ENCODE measurements around the gene ERMARD.
A peak's percentile ranks its signal among the peaks of the same experiment; 100 is the strongest.
"Not testable (repeated sequence)": the region's sequence is repeated elsewhere in the genome, so short reads cannot be mapped to it uniquely, and the experiment has no call there.

Gene ERMARD

GRCh38 chr6:169763881-169764280 lies 12.5 kb downstream of the ERMARD start:
- Histone ChIP-seq H2AK5ac (ENCODE audit: low read depth, low read length) (no peak overlapping the region), H3K9me3 (replicated peaks in 1 of 2; ENCODE audit: control insufficient read depth in 2 of 2, insufficient read depth in 1 of 2, low read depth in 1 of 2, low read length in 2 of 2) (no peaks in the 10 kb centered on the region), H2AFZ (ENCODE audit: low read length) (no peak overlapping the region), H2BK15ac (ENCODE audit: low read length) (no peak overlapping the region), H3K18ac (ENCODE audit: low read length) (no peak overlapping the region), H3K4me1 (ENCODE audit: control insufficient read depth in 2 of 2, insufficient read depth in 1 of 2, low read depth in 1 of 2, low read length in 2 of 2) (no peaks in the 10 kb centered on the region), H3K79me1 (ENCODE audit: low read depth, low read length) (no peaks in the 10 kb centered on the region), H3K4ac (ENCODE audit: low read length) (no peak overlapping the region), H4K8ac (ENCODE audit: low read depth, low read length) (no peak overlapping the region), H3K27me3 (ENCODE audit: control insufficient read depth in 3 of 3, insufficient read depth in 3 of 3, low read depth in 1 of 3, low read length in 3 of 3) (no peaks in the 10 kb centered on the region), H2BK5ac (ENCODE audit: low read length) (no peak overlapping the region), H2BK120ac (ENCODE audit: low read depth, low read length) (no peak overlapping the region), H3K4me3 (ENCODE audit: low read length in 2 of 2) (no peak overlapping the region), H3K27ac (replicated peaks; ENCODE audit: low read length) (no peak overlapping the region), H3K36me3 (replicated peaks in 1 of 2; ENCODE audit: control insufficient read depth in 2 of 2, insufficient read depth in 2 of 2, low read length in 2 of 2) (peaks cover 14 to 92% of the 10 kb centered on the region in 2 donors), H3K4me2 (ENCODE audit: insufficient read depth, low read length, poor library complexity, severe bottlenecking) (no peak overlapping the region), H4K91ac (ENCODE audit: low read depth, low read length, poor library complexity) (no peak overlapping the region), H3K23ac (ENCODE audit: low read depth, low read length, poor library complexity) (no peak overlapping the region), H3K14ac (ENCODE audit: low read length) (no peak overlapping the region), H3K9ac (ENCODE audit: low read depth, low read length, poor library complexity) (no peak overlapping the region), H2BK12ac (ENCODE audit: low read length) (no peak overlapping the region)
- DNase-seq (ENCODE audit: low spot score) = no peak
- WGBS, 2 donors (ENCODE audit: extremely low coverage in 2 of 2, insufficient read length in 2 of 2, insufficient replicate concordance in 1 of 2) = no CpG with 5 or more reads among the region's 10 CpGs

DNA sequence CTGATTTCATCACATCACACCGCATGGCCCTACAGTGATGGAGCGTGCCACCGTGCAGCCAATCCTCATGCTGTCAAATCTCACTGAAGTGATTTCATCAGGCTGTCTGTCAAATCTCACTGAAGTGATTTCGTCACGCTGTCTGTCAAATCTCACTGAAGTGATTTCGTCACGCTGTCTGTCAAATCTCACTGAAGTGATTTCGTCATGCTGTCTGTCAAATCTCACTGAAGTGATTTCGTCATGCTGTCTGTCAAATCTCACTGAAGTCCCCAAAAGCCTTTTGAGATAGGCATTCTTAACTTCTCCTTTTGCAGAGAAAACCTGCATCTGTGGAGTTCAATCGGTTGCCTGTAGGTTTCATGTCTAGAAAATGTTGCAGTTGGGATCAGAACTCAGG lies 14.4 kb downstream of the ERMARD start:
- H3K23ac ChIP-seq (ENCODE audit: low read depth, low read length, poor library complexity); H2BK15ac ChIP-seq (ENCODE audit: low read length); H3K27ac ChIP-seq (replicated peaks; ENCODE audit: low read length); H3K9ac ChIP-seq (ENCODE audit: low read depth, low read length, poor library complexity); H3K79me1 ChIP-seq (ENCODE audit: low read depth, low read length); H4K8ac ChIP-seq (ENCODE audit: low read depth, low read length); H3K18ac ChIP-seq (ENCODE audit: low read length); H3K4me2 ChIP-seq (ENCODE audit: insufficient read depth, low read length, poor library complexity, severe bottlenecking); H3K4ac ChIP-seq (ENCODE audit: low read length); H2AFZ ChIP-seq (ENCODE audit: low read length); H3K14ac ChIP-seq (ENCODE audit: low read length); H2BK5ac ChIP-seq (ENCODE audit: low read length); H3K9me3 ChIP-seq (replicated peaks in 1 of 2; ENCODE audit: control insufficient read depth in 2 of 2, insufficient read depth in 1 of 2, low read depth in 1 of 2, low read length in 2 of 2); H3K4me3 ChIP-seq (ENCODE audit: low read length in 2 of 2); H2AK5ac ChIP-seq (ENCODE audit: low read depth, low read length); H3K4me1 ChIP-seq (ENCODE audit: control insufficient read depth in 2 of 2, insufficient read depth in 1 of 2, low read depth in 1 of 2, low read length in 2 of 2); H2BK12ac ChIP-seq (ENCODE audit: low read length); H3K27me3 ChIP-seq (ENCODE audit: control insufficient read depth in 3 of 3, insufficient read depth in 3 of 3, low read depth in 1 of 3, low read length in 3 of 3); H2BK120ac ChIP-seq (ENCODE audit: low read depth, low read length); DNase-seq (ENCODE audit: low spot score); H4K91ac ChIP-seq (ENCODE audit: low read depth, low read length, poor library complexity): not testable (repeated sequence)
- no CpG with 5 or more reads among the region's 10 CpGs for WGBS, 2 donors (ENCODE audit: extremely low coverage in 2 of 2, insufficient read length in 2 of 2, insufficient replicate concordance in 1 of 2)
- H3K36me3 ChIP-seq (replicated peaks in 1 of 2; ENCODE audit: control insufficient read depth in 2 of 2, insufficient read depth in 2 of 2, low read length in 2 of 2) = peaks cover 11 to 88% of the 10 kb centered on the region in 2 donors

GRCh38 chr6:169766232-169766631 lies 14.8 kb downstream of the ERMARD start:
- Histone ChIP-seq H3K9me3 (replicated peaks in 1 of 2; ENCODE audit: control insufficient read depth in 2 of 2, insufficient read depth in 1 of 2, low read depth in 1 of 2, low read length in 2 of 2) (no peaks in the 10 kb centered on the region), H3K18ac (ENCODE audit: low read length) (no peak overlapping the region), H3K9ac (ENCODE audit: low read depth, low read length, poor library complexity) (no peak overlapping the region), H3K4me2 (ENCODE audit: insufficient read depth, low read length, poor library complexity, severe bottlenecking) (no peak overlapping the region), H2AK5ac (ENCODE audit: low read depth, low read length) (no peak overlapping the region), H3K23ac (ENCODE audit: low read depth, low read length, poor library complexity) (no peak overlapping the region), H3K36me3 (replicated peaks in 1 of 2; ENCODE audit: control insufficient read depth in 2 of 2, insufficient read depth in 2 of 2, low read length in 2 of 2) (peaks cover 11 to 84% of the 10 kb centered on the region in 2 donors), H4K91ac (ENCODE audit: low read depth, low read length, poor library complexity) (no peak overlapping the region), H2BK120ac (ENCODE audit: low read depth, low read length) (no peak overlapping the region), H2BK5ac (ENCODE audit: low read length) (no peak overlapping the region), H3K27me3 (ENCODE audit: control insufficient read depth in 3 of 3, insufficient read depth in 3 of 3, low read depth in 1 of 3, low read length in 3 of 3) (no peaks in the 10 kb centered on the region), H2AFZ (ENCODE audit: low read length) (no peak overlapping the region), H3K27ac (replicated peaks; ENCODE audit: low read length) (no peak overlapping the region), H3K79me1 (ENCODE audit: low read depth, low read length) (no peaks in the 10 kb centered on the region), H2BK12ac (ENCODE audit: low read length) (no peak overlapping the region), H3K4me1 (ENCODE audit: control insufficient read depth in 2 of 2, insufficient read depth in 1 of 2, low read depth in 1 of 2, low read length in 2 of 2) (no peaks in the 10 kb centered on the region), H2BK15ac (ENCODE audit: low read length) (no peak overlapping the region), H3K14ac (ENCODE audit: low read length) (no peak overlapping the region), H3K4me3 (ENCODE audit: low read length in 2 of 2) (no peak overlapping the region), H3K4ac (ENCODE audit: low read length) (no peak overlapping the region), H4K8ac (ENCODE audit: low read depth, low read length) (no peak overlapping the region)
- DNase-seq (ENCODE audit: low spot score) = no peak
- WGBS, 2 donors (ENCODE audit: extremely low coverage in 2 of 2, insufficient read length in 2 of 2, insufficient replicate concordance in 1 of 2) = no CpG with 5 or more reads among the region's 5 CpGs

DNA sequence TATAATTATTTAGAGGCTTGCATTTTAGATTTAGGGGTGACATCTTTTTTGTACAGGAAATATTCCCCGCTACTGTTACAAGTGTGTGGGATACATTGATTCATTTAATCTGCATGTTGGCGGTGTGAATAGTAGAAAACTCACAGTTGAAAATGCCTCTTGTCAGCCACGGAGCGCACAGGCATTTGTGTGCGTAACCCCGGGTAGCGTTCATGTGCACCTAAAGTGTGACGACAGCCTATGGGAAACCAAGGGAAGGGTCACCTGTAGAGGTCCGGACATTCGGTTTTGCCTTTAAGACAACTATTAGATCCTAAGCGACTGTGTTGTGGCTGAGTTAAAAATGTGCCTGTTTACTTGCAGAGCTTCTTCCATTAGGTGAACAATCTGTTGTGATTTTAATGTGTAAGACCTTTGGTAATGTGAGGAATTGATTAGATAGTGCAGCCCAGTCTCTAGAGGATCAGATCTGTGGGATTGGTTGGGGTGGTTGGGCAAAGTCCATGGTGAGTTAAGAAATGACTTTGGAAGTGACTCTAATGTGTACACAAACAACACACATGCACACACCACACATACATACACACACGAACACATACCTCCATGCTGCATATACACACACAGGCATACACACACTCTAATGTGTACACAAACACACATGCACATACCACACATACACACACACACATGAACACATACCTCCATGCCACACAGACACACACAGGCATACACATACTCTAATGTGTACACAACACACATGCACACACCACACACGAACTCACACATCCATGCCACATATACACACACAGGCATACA lies 15.7 kb downstream of the ERMARD start:
- no peak overlapping the region for H3K4ac ChIP-seq (ENCODE audit: low read length)
- no peak overlapping the region for H2BK120ac ChIP-seq (ENCODE audit: low read depth, low read length)
- no peak overlapping the region for H2BK15ac ChIP-seq (ENCODE audit: low read length)
- no peaks in the 10 kb centered on the region for H3K4me1 ChIP-seq (ENCODE audit: control insufficient read depth in 2 of 2, insufficient read depth in 1 of 2, low read depth in 1 of 2, low read length in 2 of 2)
- H2AK5ac ChIP-seq (ENCODE audit: low read depth, low read length) = no peak overlapping the region
- H3K23ac ChIP-seq (ENCODE audit: low read depth, low read length, poor library complexity) = no peak overlapping the region
- H3K4me3 ChIP-seq (ENCODE audit: low read length in 2 of 2) = peak overlapping the region in 1 of 2 donors; percentile 64
- H2BK12ac ChIP-seq (ENCODE audit: low read length) = no peak overlapping the region
- H3K27ac ChIP-seq (replicated peaks; ENCODE audit: low read length) = no peak overlapping the region
- no peak overlapping the region for H4K91ac ChIP-seq (ENCODE audit: low read depth, low read length, poor library complexity)
- no peaks in the 10 kb centered on the region for H3K79me1 ChIP-seq (ENCODE audit: low read depth, low read length)
- no peaks in the 10 kb centered on the region for H3K9me3 ChIP-seq (replicated peaks in 1 of 2; ENCODE audit: control insufficient read depth in 2 of 2, insufficient read depth in 1 of 2, low read depth in 1 of 2, low read length in 2 of 2)
- H3K4me2 ChIP-seq (ENCODE audit: insufficient read depth, low read length, poor library complexity, severe bottlenecking) = no peak overlapping the region
- H3K14ac ChIP-seq (ENCODE audit: low read length) = no peak overlapping the region
- H4K8ac ChIP-seq (ENCODE audit: low read depth, low read length) = peak overlapping the region; percentile 70
- H3K27me3 ChIP-seq (ENCODE audit: control insufficient read depth in 3 of 3, insufficient read depth in 3 of 3, low read depth in 1 of 3, low read length in 3 of 3) = no peaks in the 10 kb centered on the region
- no peak overlapping the region for H2AFZ ChIP-seq (ENCODE audit: low read length)
- DNase-seq (ENCODE audit: low spot score) = no peak
- H3K18ac ChIP-seq (ENCODE audit: low read length) = no peak overlapping the region
- H3K36me3 ChIP-seq (replicated peaks in 1 of 2; ENCODE audit: control insufficient read depth in 2 of 2, insufficient read depth in 2 of 2, low read length in 2 of 2) = peaks cover 11 to 83% of the 10 kb centered on the region in 2 donors
- no peak overlapping the region for H3K9ac ChIP-seq (ENCODE audit: low read depth, low read length, poor library complexity)
- no peak overlapping the region for H2BK5ac ChIP-seq (ENCODE audit: low read length)
- WGBS, 2 donors (ENCODE audit: extremely low coverage in 2 of 2, insufficient read length in 2 of 2, insufficient replicate concordance in 1 of 2) = no CpG with 5 or more reads among the region's 13 CpGs
